GM12891 (cell line): ENCODE measurements around the gene CORO2B.

Experiments
- POLR2A ChIP-seq: IDR thresholded peaks from 2 replicates; pipeline ENCODE4 v1.6.1; 2011; ENCODE audit warnings: low read depth, low read length, control low read depth
- POLR2AphosphoS5 ChIP-seq: IDR thresholded peaks from 2 replicates; pipeline ENCODE4 v1.6.1; 2011; ENCODE audit warnings: low read depth, low read length, control low read depth

- TF ChIP-seq POLR2A (no peak), POLR2AphosphoS5 (no peak)
These were observed 104.8 kb downstream of the CORO2B start for GRCh38 chr15:68683551-68683950.
